Endothelial cell of umbilical vein (primary cell): ENCODE data around the gene SCTR. TPM values are rescaled to one million over a fixed set of nuclear protein-coding genes. Genes with fewer than 3 reads are reported as not detected.

Experiments used
- BruUV-seq: library from RNA; stranded (reverse); fragments of 400-500 nt; replicated peaks from 2 replicates; lab custom pipeline; 2021; lab: Mats Ljungman, UMichigan
- CTCF ChIA-PET: fragments of 300-600, 350-600 bp; sonication (Branson Sonifier 250); formaldehyde crosslinking; loops from one replicate; lab custom pipeline; 2021; ENCODE audit warnings: antibody characterized with exemption, inconsistent platforms; lab: Charles Lee
- POLR2A ChIA-PET: fragments of 300-600, 350-600 bp; sonication (Branson Sonifier 250); formaldehyde crosslinking; loops from one replicate; lab custom pipeline; 2021; ENCODE audit warnings: antibody characterized with exemption, inconsistent platforms; lab: Charles Lee
- DNase-seq: peaks from one replicate; pipeline ENCODE4 v3.0.0-alpha.2; 2011; ENCODE audit warnings: low read depth, low spot score
- FAIRE-seq: peaks from 2 replicates; lab custom pipeline; 2011; peaks lifted over from hg19 to GRCh38; lab: Jason Lieb, UNC
- H2AFZ ChIP-seq: 2 replicates; pipeline ENCODE4 v1.6.0; 2012; ENCODE audit warnings: low read depth, low read length, control low read depth, inconsistent platforms
- H3K27ac ChIP-seq: 2 replicates; pipeline ENCODE4 v1.5.1; 2011; ENCODE audit warnings: low read depth, mild to moderate bottlenecking, control low read depth, low read length, moderate library complexity; ENCODE audit not compliant: insufficient read depth
- H3K27me3 ChIP-seq, 2 experiments: 2 replicates each; pipeline versions ENCODE4 v1.6.0 to v1.6.1; 2011; ENCODE audit warnings: low read length in 2 of 2, mixed read lengths in 1 of 2; ENCODE audit not compliant: control insufficient read depth in 2 of 2, insufficient read depth in 2 of 2
- H3K36me3 ChIP-seq, 2 experiments: 2 replicates in 1 of 2; 3 replicates in 1 of 2; pipeline ENCODE4 v1.5.1; 2011; ENCODE audit warnings: low read length in 2 of 2, mild to moderate bottlenecking in 1 of 2, moderate library complexity in 1 of 2; ENCODE audit not compliant: control insufficient read depth in 2 of 2, insufficient read depth in 2 of 2; ENCODE audit errors: extremely low read depth in 1 of 2
- H3K4me1 ChIP-seq: 3 replicates; pipeline ENCODE4 v1.5.1; 2011; ENCODE audit warnings: mild to moderate bottlenecking, low read length; ENCODE audit not compliant: control insufficient read depth, insufficient read depth; ENCODE audit errors: extremely low read depth
- H3K4me2 ChIP-seq: 2 replicates; pipeline ENCODE4 v1.6.1; 2011; ENCODE audit warnings: low read length, control low read depth, mixed read lengths; ENCODE audit not compliant: insufficient read depth
- H3K4me3 ChIP-seq, 3 experiments: fragments of 200-600 bp in 1 of 3; sonication (generic), shearing (Covaris generic) in 1 of 3; replicated peaks in 1 of 3; 2 replicates each; pipeline ENCODE4 v1.5.1; 2011 to 2016; ENCODE audit warnings: control low read depth in 3 of 3, low read length in 3 of 3, mild to moderate bottlenecking in 2 of 3, inconsistent platforms in 1 of 3, low read depth in 1 of 3, moderate library complexity in 1 of 3; ENCODE audit not compliant: insufficient read depth in 1 of 3
- H3K79me2 ChIP-seq: 2 replicates; pipeline ENCODE4 v1.6.0; 2012; ENCODE audit warnings: low read length, inconsistent platforms; ENCODE audit not compliant: control insufficient read depth, insufficient read depth
- H3K9ac ChIP-seq: replicated peaks from 2 replicates; pipeline ENCODE3; 2011; ENCODE audit warnings: low read length, control low read depth; ENCODE audit not compliant: insufficient read depth; ENCODE audit errors: extremely low read depth
- H3K9me1 ChIP-seq: replicated peaks from 3 replicates; pipeline ENCODE4 v1.6.0; 2011; ENCODE audit warnings: mild to moderate bottlenecking, low read length; ENCODE audit not compliant: control insufficient read depth, insufficient read depth; ENCODE audit errors: extremely low read depth
- H3K9me3 ChIP-seq: replicated peaks from 2 replicates; pipeline ENCODE4 v1.5.1; 2012; ENCODE audit warnings: low read length, inconsistent platforms; ENCODE audit not compliant: control insufficient read depth, insufficient read depth
- H4K20me1 ChIP-seq: replicated peaks from 2 replicates; pipeline ENCODE3; 2011; ENCODE audit warnings: mild to moderate bottlenecking, low read length; ENCODE audit not compliant: control insufficient read depth, insufficient read depth; ENCODE audit errors: extremely low read depth
- EZH2 ChIP-seq: IDR thresholded peaks from 2 replicates; pipeline ENCODE4 v1.6.1; 2012; ENCODE audit warnings: borderline replicate concordance, low read depth, mild to moderate bottlenecking, moderate library complexity, low read length, inconsistent platforms; ENCODE audit not compliant: severe bottlenecking
- FOS ChIP-seq: IDR thresholded peaks from 2 replicates; pipeline ENCODE4 v1.6.1; 2011; ENCODE audit warnings: mild to moderate bottlenecking, low read length, moderate library complexity, borderline replicate concordance; ENCODE audit not compliant: insufficient read depth
- GATA2 ChIP-seq: IDR thresholded peaks from 2 replicates; pipeline ENCODE4 v1.7.0; 2011; ENCODE audit warnings: low read depth, mild to moderate bottlenecking, moderate library complexity, mixed read lengths, low read length; ENCODE audit not compliant: insufficient read length, insufficient read depth
- JUN ChIP-seq: IDR thresholded peaks from 2 replicates; pipeline ENCODE4 v1.6.1; 2011; ENCODE audit warnings: borderline replicate concordance, low read depth; ENCODE audit not compliant: insufficient read length, insufficient read depth
- MYC ChIP-seq: IDR thresholded peaks from one replicate; pipeline ENCODE4 v1.6.1; 2011; ENCODE audit warnings: mild to moderate bottlenecking, low read depth, low read length
- POLR2A ChIP-seq: IDR thresholded peaks from 2 replicates; pipeline ENCODE4 v1.6.1; 2012; ENCODE audit warnings: low read depth, mild to moderate bottlenecking, control low read depth, low read length
- POLR2AphosphoS5 ChIP-seq: IDR thresholded peaks from 2 replicates; pipeline ENCODE4 v1.6.1; 2012; ENCODE audit warnings: low read depth, mild to moderate bottlenecking, control low read depth, low read length, moderate library complexity; ENCODE audit not compliant: insufficient read depth
- dilution Hi-C: fragments of 300-500 bp; cut with MboI; formaldehyde crosslinking; loops from one replicate; pipeline ENCODE4 v1.15.0; 2019; ENCODE audit warnings: low sequenced_read_pairs; ENCODE audit not compliant: extremely low pct_ligation_motif_present
- intact Hi-C: fragments of 100-400 bp; cut with micrococcal nuclease; formaldehyde crosslinking; loops from one replicate; pipeline ENCODE4 v1.10.0; 2022
- polyA plus RNA-seq, 4 experiments: library from polyadenylated mRNA; depleted of rRNA in 3 of 4; stranded (reverse) in 3 of 4; unstranded in 1 of 4; fragments of >200 nt; gene quantifications; 2 replicates each; pipeline versions ENCODE4 v1.2.1 to v1.2.3, GENCODE V29; 2011 to 2012; ENCODE audit warnings: missing spikeins in 1 of 4
- total RNA-seq: library from RNA; stranded (reverse); gene quantifications from 2 replicates; pipeline ENCODE4 v1.2.3, GENCODE V29; 2021
- TF ChIP-seq, protein P1 (sequence below), 2 donors: IDR thresholded peaks; 1 replicate in 1 of 2; 2 replicates in 1 of 2; pipeline ENCODE4 v1.5.1; 2011; ENCODE audit warnings: low read length in 2 of 2, mild to moderate bottlenecking in 2 of 2, moderate library complexity in 2 of 2, control low read depth in 1 of 2, inconsistent platforms in 1 of 2, low read depth in 1 of 2; ENCODE audit not compliant: insufficient read depth in 1 of 2; ENCODE audit errors: extremely low read depth in 1 of 2
- TF ChIP-seq, protein P2 (sequence below): IDR thresholded peaks from 2 replicates; pipeline ENCODE4 v1.6.1; 2011; ENCODE audit not compliant: insufficient read depth, insufficient read length

Gene SCTR
- total and polyA plus RNA-seq, 2 donors (not counting 3 experiments of a cell fraction or from before 2014, with no cell fraction given), result not detected

DNA sequence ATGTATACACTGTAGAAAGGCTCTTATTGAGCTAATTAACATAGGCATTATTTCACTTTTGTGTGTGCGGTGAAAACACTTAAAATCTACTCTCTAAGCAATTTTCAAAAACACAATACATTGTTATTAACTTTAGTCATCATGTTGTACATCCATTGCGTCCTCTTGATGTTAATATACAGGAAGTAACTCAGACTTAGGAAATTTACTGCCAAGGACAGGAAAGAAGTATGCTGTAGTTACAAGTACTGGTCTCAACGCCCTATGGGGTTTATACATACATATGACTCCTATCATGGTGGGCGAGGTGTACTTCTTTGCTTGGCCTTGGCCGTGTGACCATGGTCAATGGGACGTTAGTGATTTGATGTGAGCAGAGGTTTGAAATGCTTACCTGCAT is 15.5 kb downstream of the SCTR start:
- BruUV-seq, result no TSS peak
- H3K36me3 ChIP-seq, result no peaks in the 10 kb centered on the region
- CTCF ChIA-PET, result no interaction called here
- no peaks in the 10 kb centered on the region for H3K27me3 ChIP-seq
- dilution Hi-C loops, result no loop called here
- TF ChIP-seq POLR2AphosphoS5 (no peak), JUN (no peak), GATA2 (no peak), EZH2 (no peak), FOS (no peak), POLR2A (no peak), MYC (no peak)
- TF ChIP-seq, protein P1, sequence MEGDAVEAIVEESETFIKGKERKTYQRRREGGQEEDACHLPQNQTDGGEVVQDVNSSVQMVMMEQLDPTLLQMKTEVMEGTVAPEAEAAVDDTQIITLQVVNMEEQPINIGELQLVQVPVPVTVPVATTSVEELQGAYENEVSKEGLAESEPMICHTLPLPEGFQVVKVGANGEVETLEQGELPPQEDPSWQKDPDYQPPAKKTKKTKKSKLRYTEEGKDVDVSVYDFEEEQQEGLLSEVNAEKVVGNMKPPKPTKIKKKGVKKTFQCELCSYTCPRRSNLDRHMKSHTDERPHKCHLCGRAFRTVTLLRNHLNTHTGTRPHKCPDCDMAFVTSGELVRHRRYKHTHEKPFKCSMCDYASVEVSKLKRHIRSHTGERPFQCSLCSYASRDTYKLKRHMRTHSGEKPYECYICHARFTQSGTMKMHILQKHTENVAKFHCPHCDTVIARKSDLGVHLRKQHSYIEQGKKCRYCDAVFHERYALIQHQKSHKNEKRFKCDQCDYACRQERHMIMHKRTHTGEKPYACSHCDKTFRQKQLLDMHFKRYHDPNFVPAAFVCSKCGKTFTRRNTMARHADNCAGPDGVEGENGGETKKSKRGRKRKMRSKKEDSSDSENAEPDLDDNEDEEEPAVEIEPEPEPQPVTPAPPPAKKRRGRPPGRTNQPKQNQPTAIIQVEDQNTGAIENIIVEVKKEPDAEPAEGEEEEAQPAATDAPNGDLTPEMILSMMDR (IDR thresholded peaks at IDR 0.05; ENCODE audit: extremely low read depth in 1 of 2, insufficient read depth in 1 of 2, low read depth in 1 of 2, low read length in 2 of 2), result no peak
- TF ChIP-seq, protein P2, sequence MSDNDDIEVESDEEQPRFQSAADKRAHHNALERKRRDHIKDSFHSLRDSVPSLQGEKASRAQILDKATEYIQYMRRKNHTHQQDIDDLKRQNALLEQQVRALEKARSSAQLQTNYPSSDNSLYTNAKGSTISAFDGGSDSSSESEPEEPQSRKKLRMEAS, result no peak
- DNase-seq (no peak), FAIRE-seq (peak; percentile 58)
- POLR2A ChIA-PET, result no interaction called here
- no peaks in the 10 kb centered on the region for H3K79me2 ChIP-seq
- H3K27ac ChIP-seq, result no peak overlapping the region
- no peak overlapping the region for H2AFZ ChIP-seq
- H3K4me3 ChIP-seq, result no peak overlapping the region
- H3K9ac ChIP-seq, result no peak overlapping the region
- no peak overlapping the region for H3K4me2 ChIP-seq
- no peaks in the 10 kb centered on the region for H3K4me1 ChIP-seq
- no peaks in the 10 kb centered on the region for H3K9me3 ChIP-seq
- H4K20me1 ChIP-seq, result no peaks in the 10 kb centered on the region
- no peaks in the 10 kb centered on the region for H3K9me1 ChIP-seq
- intact Hi-C loops, result no loop called here
